Measurements from ENCODE around the gene AVP.
A peak's percentile ranks its signal among the peaks of the same experiment; 100 is the strongest.

AVP gene

DNA sequence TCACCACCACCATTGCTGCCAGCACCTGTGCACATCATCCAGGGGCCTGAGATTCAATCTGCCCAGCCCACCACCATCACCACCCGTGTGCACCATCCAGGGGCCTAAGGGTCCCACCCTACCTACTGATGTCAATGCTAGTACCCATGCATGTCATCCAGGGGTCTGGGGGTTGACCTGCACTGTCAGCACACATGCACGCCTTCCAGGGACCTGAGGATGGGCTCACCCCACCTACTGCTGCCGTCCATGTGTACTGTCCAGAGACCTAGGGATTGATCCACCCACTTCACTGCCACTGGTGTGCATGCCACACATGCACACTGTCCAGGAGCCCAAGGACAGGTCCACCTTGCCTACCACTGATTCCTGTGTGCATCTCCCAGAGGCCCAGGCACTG lies 25.0 kb downstream of the AVP start:
- no peak overlapping the region for H3K4me3 ChIP-seq (replicated peaks; ENCODE audit: low read depth, low read length)
- no peak for TF ChIP-seq CTCF (IDR thresholded peaks at IDR 0.05; ENCODE audit: low read depth, low read length, missing control alignments)
- DNase-seq (ENCODE audit: extremely low read depth, low read depth): no peak

GRCh38 chr20:3051385-3052019 lies 33.0 kb downstream of the AVP start:
- no peak for DNase-seq (ENCODE audit: extremely low read depth, low read depth)
- TF ChIP-seq CTCF (IDR thresholded peaks at IDR 0.05; ENCODE audit: low read depth, low read length, missing control alignments): no peak
- no peak overlapping the region for H3K4me3 ChIP-seq (replicated peaks; ENCODE audit: low read depth, low read length)

- no peak for TF ChIP-seq CTCF (IDR thresholded peaks at IDR 0.05; ENCODE audit: low read depth, low read length, missing control alignments)
- no peak for DNase-seq (ENCODE audit: extremely low read depth, low read depth)
- H3K4me3 ChIP-seq (replicated peaks; ENCODE audit: low read depth, low read length): peak overlapping the region; percentile 84
These were observed 36.8 kb downstream of the AVP start for GRCh38 chr20:3047486-3048419.

DNA sequence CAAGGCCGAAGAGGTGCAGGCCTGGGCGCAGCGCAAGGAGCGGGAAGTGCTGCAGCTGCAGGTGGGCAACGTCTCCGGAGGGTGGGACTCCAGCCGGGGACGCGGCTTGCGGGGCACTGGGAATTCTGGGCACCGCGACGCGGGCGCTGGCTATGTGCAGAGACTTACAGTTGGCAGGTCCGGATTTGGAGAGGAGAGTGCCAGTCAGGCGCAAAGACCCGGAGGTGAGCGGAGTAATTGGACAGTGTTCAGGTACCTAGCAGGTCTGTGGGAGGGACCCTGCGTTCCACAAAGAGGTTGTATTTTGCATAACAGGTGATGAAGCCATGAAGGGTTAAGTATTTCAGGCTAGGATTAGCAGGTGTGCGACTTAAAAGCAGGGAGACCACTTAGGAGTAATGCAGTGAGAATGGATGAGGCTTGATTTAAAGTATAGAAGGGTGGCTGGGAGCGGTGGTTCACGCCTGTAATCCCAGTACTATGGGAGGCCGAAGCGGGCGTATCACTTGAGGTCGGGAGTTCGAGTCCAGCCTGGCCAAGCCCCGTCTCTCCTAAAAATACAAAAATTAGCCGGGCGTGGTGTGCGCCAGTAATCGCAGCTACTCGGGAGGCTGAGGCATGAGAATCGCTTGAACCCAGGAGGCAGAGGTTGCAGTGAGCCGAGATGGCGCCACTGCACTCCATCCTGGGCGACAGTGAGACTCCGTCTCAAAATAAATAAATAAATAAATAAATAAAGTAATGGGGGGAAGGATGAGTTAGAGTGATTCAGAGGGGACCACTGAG lies 37.7 kb downstream of the AVP start:
- DNase-seq (ENCODE audit: extremely low read depth, low read depth): no peak

DNA sequence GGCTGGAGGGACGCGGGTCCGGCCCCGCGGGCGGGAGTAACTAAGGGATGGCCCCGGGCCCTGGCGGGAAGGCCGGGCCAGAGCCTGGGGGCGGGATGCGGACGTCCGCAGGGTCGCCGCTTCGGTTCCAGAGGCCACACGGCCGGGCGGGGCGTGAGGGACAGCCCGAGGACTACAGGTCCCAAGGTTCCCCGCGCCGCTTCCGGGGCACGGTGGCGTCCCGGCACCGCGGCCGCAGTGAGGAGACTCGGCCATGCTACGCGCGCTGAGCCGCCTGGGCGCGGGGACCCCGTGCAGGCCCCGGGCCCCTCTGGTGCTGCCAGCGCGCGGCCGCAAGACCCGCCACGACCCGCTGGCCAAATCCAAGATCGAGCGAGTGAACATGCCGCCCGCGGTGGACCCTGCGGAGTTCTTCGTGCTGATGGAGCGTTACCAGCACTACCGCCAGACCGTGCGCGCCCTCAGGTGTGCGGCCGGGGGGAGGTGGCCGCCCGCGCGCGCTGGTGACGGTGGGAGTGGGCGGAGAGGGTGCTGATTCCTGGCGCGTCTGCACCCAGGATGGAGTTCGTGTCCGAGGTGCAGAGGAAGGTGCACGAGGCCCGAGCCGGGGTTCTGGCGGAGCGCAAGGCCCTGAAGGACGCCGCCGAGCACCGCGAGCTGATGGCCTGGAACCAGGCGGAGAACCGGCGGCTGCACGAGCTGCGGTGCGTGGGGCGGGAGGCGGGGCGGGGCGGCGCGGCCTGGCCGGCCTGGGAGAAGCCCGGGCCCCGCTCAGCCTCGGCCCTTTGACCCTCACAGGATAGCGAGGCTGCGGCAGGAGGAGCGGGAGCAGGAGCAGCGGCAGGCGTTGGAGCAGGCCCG lies 38.5 kb downstream of the AVP start, which contains the start of gene MRPS26:
MRPS26 (plus strand) TSS at position 237 of the 861 bp plus-strand sequence; CDS start at position 254, 17 bp downstream.
- peak within 1 kb of the TSS; percentile 84 for H3K4me3 ChIP-seq (replicated peaks; ENCODE audit: low read depth, low read length)
- DNase-seq (ENCODE audit: extremely low read depth, low read depth): peak; percentile 50
- TF ChIP-seq CTCF (IDR thresholded peaks at IDR 0.05; ENCODE audit: low read depth, low read length, missing control alignments): no peak

More for the DNA sequence above, 37.7 kb downstream of the AVP start:
- no peak for TF ChIP-seq CTCF (IDR thresholded peaks at IDR 0.05; ENCODE audit: low read depth, low read length, missing control alignments)
- peak overlapping the region; percentile 84 for H3K4me3 ChIP-seq (replicated peaks; ENCODE audit: low read depth, low read length)

Data from HFF-Myc (cell line).